Measurements from ENCODE around the gene LIPC. TPM values are rescaled to one million over a fixed set of nuclear protein-coding genes. Genes with fewer than 3 reads are reported as not detected.

The LIPC gene
- total RNA-seq, 1 donor from 2014 or later = under 0.01 TPM

DNA sequence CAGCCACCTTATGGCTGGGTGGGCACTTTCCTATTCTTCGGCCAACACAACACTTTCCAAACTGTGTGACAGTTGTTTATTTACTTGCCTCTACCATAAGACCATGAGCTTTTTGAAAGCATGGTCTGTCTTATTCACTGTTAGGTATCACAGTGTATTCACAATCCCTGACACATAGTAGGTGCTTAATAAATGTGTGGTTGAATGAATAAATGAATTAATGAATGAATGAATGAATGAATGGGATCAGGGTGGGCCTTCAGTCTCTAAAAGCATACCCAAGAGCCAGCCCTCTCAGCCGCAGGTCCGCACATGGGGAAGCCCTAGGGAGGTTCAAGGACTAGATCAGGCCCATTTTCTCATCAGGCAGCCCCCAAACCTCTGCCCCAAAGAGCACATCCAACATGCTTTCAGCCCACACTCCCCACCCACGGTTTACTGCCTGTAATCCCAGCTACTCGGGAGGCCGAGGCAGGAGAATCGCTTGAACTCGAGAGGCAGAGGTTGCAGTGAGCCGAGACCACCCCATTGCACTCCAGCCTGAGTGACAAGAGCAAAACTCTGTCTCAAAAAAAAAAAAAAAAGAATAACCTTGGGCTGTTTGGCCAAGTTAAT lies 95.9 kb downstream of the LIPC start:
- no peak overlapping the region for H3K27ac ChIP-seq (ENCODE audit: low read depth, low read length)
- no peaks in the 10 kb centered on the region for H3K27me3 ChIP-seq (ENCODE audit: control insufficient read depth in 3 of 3, insufficient read depth in 3 of 3, low read length in 3 of 3)
- no peaks in the 10 kb centered on the region for H3K9me3 ChIP-seq (ENCODE audit: control insufficient read depth in 3 of 3, low read length in 3 of 3)
- H3K36me3 ChIP-seq (ENCODE audit: control insufficient read depth in 3 of 3, insufficient read depth in 3 of 3, low read length in 3 of 3) = no peaks in the 10 kb centered on the region
- no peak overlapping the region for H3K9ac ChIP-seq (ENCODE audit: low read depth in 1 of 3, low read length in 3 of 3)
- H3K4me1 ChIP-seq (ENCODE audit: control insufficient read depth in 3 of 3, insufficient read depth in 3 of 3, low read length in 3 of 3) = peaks cover 17 to 27% (median 21%) of the 10 kb centered on the region in 3 donors
- no peak overlapping the region for H3K4me3 ChIP-seq (ENCODE audit: low read length in 3 of 3)

DNA sequence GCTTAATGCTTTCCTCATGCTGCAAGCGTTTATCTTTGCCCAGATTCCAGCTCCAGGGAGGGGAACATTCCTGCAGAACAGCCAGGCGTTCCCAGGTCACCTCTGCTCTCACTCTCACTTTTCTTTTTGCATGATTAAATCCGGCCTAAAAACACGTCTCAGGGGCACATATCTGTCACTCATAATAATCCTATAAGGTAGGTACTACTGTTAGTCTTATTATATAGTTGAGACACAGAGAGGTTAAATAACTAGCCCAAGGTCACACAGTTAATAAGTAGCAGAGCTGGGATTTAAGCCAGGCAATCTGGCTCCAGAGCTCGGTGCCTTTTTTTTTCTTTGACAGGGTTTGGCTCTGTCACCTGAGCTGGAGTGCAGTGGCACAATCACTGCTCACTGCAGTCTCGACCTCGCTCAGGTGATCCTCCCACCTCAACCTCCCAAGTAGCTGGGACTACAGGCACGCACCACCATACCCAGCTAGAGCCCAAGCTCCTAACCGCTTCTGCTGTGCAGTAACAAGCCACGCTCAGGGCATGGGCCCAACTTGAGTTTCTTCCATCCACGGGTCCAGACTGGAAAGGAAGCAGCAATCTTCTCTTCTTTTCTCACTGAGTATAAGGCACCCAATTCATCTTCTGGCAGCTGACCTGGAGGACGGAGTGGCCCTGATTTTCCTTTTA lies 96.5 kb downstream of the LIPC start:
- H3K9me3 ChIP-seq (ENCODE audit: control insufficient read depth in 3 of 3, low read length in 3 of 3) = no peaks in the 10 kb centered on the region
- H3K27me3 ChIP-seq (ENCODE audit: control insufficient read depth in 3 of 3, insufficient read depth in 3 of 3, low read length in 3 of 3) = no peaks in the 10 kb centered on the region
- no peak overlapping the region for H3K27ac ChIP-seq (ENCODE audit: low read depth, low read length)
- H3K4me1 ChIP-seq (ENCODE audit: control insufficient read depth in 3 of 3, insufficient read depth in 3 of 3, low read length in 3 of 3) = peaks cover 11 to 20% (median 14%) of the 10 kb centered on the region in 3 donors
- H3K36me3 ChIP-seq (ENCODE audit: control insufficient read depth in 3 of 3, insufficient read depth in 3 of 3, low read length in 3 of 3) = no peaks in the 10 kb centered on the region
- H3K4me3 ChIP-seq (ENCODE audit: low read length in 3 of 3) = no peak overlapping the region
- H3K9ac ChIP-seq (ENCODE audit: low read depth in 1 of 3, low read length in 3 of 3) = no peak overlapping the region

DNA sequence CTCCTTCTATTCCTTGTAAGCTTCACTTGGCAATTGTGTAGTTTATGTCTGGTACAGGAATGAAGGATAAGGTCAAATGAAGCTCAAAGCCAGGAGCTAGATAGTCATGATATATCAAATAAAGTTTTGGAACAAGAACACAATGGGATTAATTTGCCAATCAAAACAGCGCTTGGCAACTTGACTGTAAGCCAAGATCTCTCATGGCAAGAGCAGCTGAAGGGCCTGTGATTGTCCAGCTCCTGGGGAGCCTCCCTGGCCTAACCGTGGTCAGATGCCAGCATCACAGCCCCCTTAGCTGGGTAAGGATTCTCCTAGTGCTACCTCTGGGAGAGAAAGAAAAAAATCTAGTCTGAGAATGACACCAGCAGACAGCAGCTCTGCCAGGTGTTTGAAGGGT lies 97.2 kb downstream of the LIPC start:
- Histone ChIP-seq H3K9me3 (ENCODE audit: control insufficient read depth in 3 of 3, low read length in 3 of 3) (no peaks in the 10 kb centered on the region), H3K27me3 (ENCODE audit: control insufficient read depth in 3 of 3, insufficient read depth in 3 of 3, low read length in 3 of 3) (no peaks in the 10 kb centered on the region), H3K27ac (ENCODE audit: low read depth, low read length) (no peak overlapping the region), H3K9ac (ENCODE audit: low read depth in 1 of 3, low read length in 3 of 3) (no peak overlapping the region), H3K36me3 (ENCODE audit: control insufficient read depth in 3 of 3, insufficient read depth in 3 of 3, low read length in 3 of 3) (no peaks in the 10 kb centered on the region), H3K4me1 (ENCODE audit: control insufficient read depth in 3 of 3, insufficient read depth in 3 of 3, low read length in 3 of 3) (peaks cover 9 to 17% (median 13%) of the 10 kb centered on the region in 3 donors), H3K4me3 (ENCODE audit: low read length in 3 of 3) (no peak overlapping the region)

DNA sequence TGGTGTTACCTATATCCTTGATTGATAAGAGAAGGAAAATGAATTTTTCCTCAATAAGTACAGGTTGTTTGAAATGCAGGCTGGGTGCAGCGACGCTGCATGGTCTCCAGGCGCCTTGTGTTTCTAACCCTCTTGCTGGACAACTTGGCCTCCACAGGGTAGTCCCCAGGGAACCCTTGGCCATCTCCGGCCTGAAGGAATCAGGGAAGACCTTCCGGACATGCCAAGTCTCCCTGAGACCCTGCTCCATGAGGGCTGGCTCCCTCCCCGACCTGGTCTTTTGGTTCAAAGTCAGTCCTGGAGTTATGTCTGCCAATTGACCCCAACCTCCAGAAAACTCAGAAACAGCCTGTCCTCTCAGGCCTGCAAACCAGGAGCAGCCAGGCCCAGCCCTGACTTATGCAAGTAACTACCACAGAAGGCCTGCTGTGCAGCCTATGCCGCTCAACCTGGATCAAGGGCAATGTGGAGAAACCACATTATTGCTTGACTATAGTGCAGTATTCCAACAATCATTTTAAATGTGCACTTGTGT lies 98.3 kb downstream of the LIPC start:
- Histone ChIP-seq H3K36me3 (ENCODE audit: control insufficient read depth in 3 of 3, insufficient read depth in 3 of 3, low read length in 3 of 3) (no peaks in the 10 kb centered on the region), H3K4me3 (ENCODE audit: low read length in 3 of 3) (no peak overlapping the region), H3K27ac (ENCODE audit: low read depth, low read length) (no peak overlapping the region), H3K4me1 (ENCODE audit: control insufficient read depth in 3 of 3, insufficient read depth in 3 of 3, low read length in 3 of 3) (peaks cover 9 to 13% (median 13%) of the 10 kb centered on the region in 3 donors), H3K9ac (ENCODE audit: low read depth in 1 of 3, low read length in 3 of 3) (no peak overlapping the region), H3K27me3 (ENCODE audit: control insufficient read depth in 3 of 3, insufficient read depth in 3 of 3, low read length in 3 of 3) (no peaks in the 10 kb centered on the region), H3K9me3 (ENCODE audit: control insufficient read depth in 3 of 3, low read length in 3 of 3) (no peaks in the 10 kb centered on the region)

DNA sequence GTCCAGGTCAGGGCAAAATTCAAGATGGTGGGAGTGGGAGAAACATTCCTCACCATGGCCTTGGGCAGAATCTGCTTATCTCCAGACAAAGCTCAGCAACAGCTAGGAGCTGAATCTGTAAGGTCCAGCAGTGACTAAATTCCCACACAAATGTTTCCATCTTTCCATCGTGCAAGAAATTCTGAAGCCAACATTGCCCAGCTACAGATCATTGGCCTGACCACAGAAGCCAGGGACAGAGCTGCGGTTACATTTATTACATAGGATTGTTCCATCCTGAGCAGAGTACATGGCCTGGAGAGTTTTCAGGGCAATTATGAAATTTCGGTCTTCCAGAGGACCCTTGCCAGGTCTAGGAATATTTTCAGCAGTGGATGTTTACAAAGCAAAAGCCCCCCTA lies 100.3 kb downstream of the LIPC start:
- H3K9me3 ChIP-seq (ENCODE audit: control insufficient read depth in 3 of 3, low read length in 3 of 3) = no peaks in the 10 kb centered on the region
- no peak overlapping the region for H3K4me3 ChIP-seq (ENCODE audit: low read length in 3 of 3)
- H3K9ac ChIP-seq (ENCODE audit: low read depth in 1 of 3, low read length in 3 of 3) = no peak overlapping the region
- H3K27ac ChIP-seq (ENCODE audit: low read depth, low read length) = no peak overlapping the region
- no peaks in the 10 kb centered on the region for H3K36me3 ChIP-seq (ENCODE audit: control insufficient read depth in 3 of 3, insufficient read depth in 3 of 3, low read length in 3 of 3)
- peaks cover 21 to 27% (median 21%) of the 10 kb centered on the region in 3 donors for H3K4me1 ChIP-seq (ENCODE audit: control insufficient read depth in 3 of 3, insufficient read depth in 3 of 3, low read length in 3 of 3)
- H3K27me3 ChIP-seq (ENCODE audit: control insufficient read depth in 3 of 3, insufficient read depth in 3 of 3, low read length in 3 of 3) = no peaks in the 10 kb centered on the region

DNA sequence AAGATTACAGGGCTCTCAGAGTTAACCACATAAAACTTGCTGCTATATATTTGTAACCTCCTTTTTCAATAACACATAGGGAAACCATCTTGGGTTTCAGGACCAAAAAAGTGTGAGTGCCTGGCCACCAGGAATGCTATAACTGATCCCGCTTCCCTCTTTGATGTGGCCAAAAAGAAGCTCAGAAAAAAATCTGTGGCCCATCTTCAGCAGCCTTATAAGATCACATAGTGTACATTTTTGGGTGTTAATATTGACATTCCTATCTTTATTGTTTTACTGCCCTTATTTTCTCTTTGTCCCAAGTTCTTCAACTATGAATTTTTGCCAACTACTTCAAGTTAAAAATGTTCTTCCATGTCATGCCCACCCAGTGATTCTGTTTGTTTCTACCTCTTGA lies 102.8 kb downstream of the LIPC start:
- no peak overlapping the region for H3K9ac ChIP-seq (ENCODE audit: low read depth in 1 of 3, low read length in 3 of 3)
- no peaks in the 10 kb centered on the region for H3K27me3 ChIP-seq (ENCODE audit: control insufficient read depth in 3 of 3, insufficient read depth in 3 of 3, low read length in 3 of 3)
- no peaks in the 10 kb centered on the region for H3K36me3 ChIP-seq (ENCODE audit: control insufficient read depth in 3 of 3, insufficient read depth in 3 of 3, low read length in 3 of 3)
- H3K4me1 ChIP-seq (ENCODE audit: control insufficient read depth in 3 of 3, insufficient read depth in 3 of 3, low read length in 3 of 3) = peaks cover 13 to 16% (median 15%) of the 10 kb centered on the region in 3 donors
- no peak overlapping the region for H3K4me3 ChIP-seq (ENCODE audit: low read length in 3 of 3)
- H3K9me3 ChIP-seq (ENCODE audit: control insufficient read depth in 3 of 3, low read length in 3 of 3) = no peaks in the 10 kb centered on the region
- H3K27ac ChIP-seq (ENCODE audit: low read depth, low read length) = no peak overlapping the region

DNA sequence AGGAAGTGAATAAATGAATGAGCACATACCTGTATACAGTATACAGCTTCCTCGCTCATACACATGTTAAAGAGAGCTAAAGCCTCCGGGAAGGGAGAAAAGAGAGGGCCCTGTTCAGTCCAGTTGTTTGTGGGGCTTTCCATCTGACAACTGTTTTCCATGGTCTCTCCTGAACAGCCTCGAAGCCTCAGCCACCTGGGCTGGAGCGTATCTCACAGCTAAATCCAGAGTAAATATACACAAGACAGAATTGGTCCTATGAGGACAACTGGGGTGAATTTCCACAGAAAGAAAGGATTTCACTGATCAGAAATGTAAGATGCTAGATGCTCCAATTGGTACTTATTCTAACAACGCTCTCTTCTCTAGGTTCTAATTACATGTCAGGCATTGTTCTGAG lies 103.5 kb downstream of the LIPC start:
- Histone ChIP-seq H3K36me3 (ENCODE audit: control insufficient read depth in 3 of 3, insufficient read depth in 3 of 3, low read length in 3 of 3) (no peaks in the 10 kb centered on the region), H3K4me3 (ENCODE audit: low read length in 3 of 3) (no peak overlapping the region), H3K27ac (ENCODE audit: low read depth, low read length) (no peak overlapping the region), H3K4me1 (ENCODE audit: control insufficient read depth in 3 of 3, insufficient read depth in 3 of 3, low read length in 3 of 3) (peaks cover 13 to 16% (median 15%) of the 10 kb centered on the region in 3 donors), H3K27me3 (ENCODE audit: control insufficient read depth in 3 of 3, insufficient read depth in 3 of 3, low read length in 3 of 3) (no peaks in the 10 kb centered on the region), H3K9me3 (ENCODE audit: control insufficient read depth in 3 of 3, low read length in 3 of 3) (no peaks in the 10 kb centered on the region), H3K9ac (ENCODE audit: low read depth in 1 of 3, low read length in 3 of 3) (no peak overlapping the region)

DNA sequence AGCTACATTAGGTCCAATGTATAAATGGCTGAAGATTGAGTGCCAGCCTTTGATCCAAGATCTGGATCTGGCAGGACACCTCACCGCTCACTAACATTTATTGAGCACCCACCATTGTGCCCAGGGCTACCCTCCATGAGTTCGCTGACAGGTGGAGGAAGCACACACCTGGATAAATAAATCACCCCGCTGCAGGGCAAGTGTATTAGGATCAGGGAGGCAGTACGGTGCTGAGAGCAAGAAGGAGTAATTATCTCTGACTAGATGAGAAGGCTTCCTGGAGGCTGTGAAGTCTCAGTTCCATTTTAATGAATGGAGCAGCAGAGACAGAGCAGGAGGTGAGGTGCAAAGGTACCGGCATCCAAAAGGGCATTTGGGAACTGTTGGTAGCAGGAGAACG lies 104.1 kb downstream of the LIPC start:
- Histone ChIP-seq H3K9me3 (ENCODE audit: control insufficient read depth in 3 of 3, low read length in 3 of 3) (no peaks in the 10 kb centered on the region), H3K27ac (ENCODE audit: low read depth, low read length) (no peak overlapping the region), H3K9ac (ENCODE audit: low read depth in 1 of 3, low read length in 3 of 3) (peak overlapping the region in 1 of 3 donors; percentile 10), H3K4me1 (ENCODE audit: control insufficient read depth in 3 of 3, insufficient read depth in 3 of 3, low read length in 3 of 3) (peaks cover 13 to 16% (median 15%) of the 10 kb centered on the region in 3 donors), H3K4me3 (ENCODE audit: low read length in 3 of 3) (no peak overlapping the region), H3K36me3 (ENCODE audit: control insufficient read depth in 3 of 3, insufficient read depth in 3 of 3, low read length in 3 of 3) (no peaks in the 10 kb centered on the region), H3K27me3 (ENCODE audit: control insufficient read depth in 3 of 3, insufficient read depth in 3 of 3, low read length in 3 of 3) (no peaks in the 10 kb centered on the region)

DNA sequence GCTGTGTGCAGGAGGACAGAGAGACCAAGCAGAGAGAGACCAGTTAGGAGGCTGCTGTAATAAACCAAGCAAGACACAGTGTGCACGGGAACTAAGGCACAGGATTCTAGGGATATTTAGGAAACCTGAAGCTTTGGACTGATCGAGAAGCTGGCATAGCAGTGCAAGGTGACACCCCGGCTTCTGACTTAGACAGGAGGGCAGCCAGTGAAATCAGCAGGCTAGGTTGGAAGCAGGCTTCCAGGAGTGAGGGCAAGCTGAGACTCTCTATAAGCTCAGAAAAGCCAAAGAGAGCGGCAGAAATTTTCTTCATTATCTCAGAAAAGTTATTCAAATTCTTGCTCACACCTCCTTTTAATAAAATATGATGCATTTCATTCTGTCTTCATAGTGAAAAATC lies 104.6 kb downstream of the LIPC start:
- Histone ChIP-seq H3K9ac (ENCODE audit: low read depth in 1 of 3, low read length in 3 of 3) (peak overlapping the region in 2 of 3 donors; percentile 10 to 38), H3K4me1 (ENCODE audit: control insufficient read depth in 3 of 3, insufficient read depth in 3 of 3, low read length in 3 of 3) (peaks cover 13 to 16% (median 15%) of the 10 kb centered on the region in 3 donors), H3K27ac (ENCODE audit: low read depth, low read length) (no peak overlapping the region), H3K27me3 (ENCODE audit: control insufficient read depth in 3 of 3, insufficient read depth in 3 of 3, low read length in 3 of 3) (no peaks in the 10 kb centered on the region), H3K36me3 (ENCODE audit: control insufficient read depth in 3 of 3, insufficient read depth in 3 of 3, low read length in 3 of 3) (no peaks in the 10 kb centered on the region), H3K9me3 (ENCODE audit: control insufficient read depth in 3 of 3, low read length in 3 of 3) (no peaks in the 10 kb centered on the region), H3K4me3 (ENCODE audit: low read length in 3 of 3) (no peak overlapping the region)

- Histone ChIP-seq H3K9ac (ENCODE audit: low read depth in 1 of 3, low read length in 3 of 3) (no peak overlapping the region), H3K27ac (ENCODE audit: low read depth, low read length) (no peak overlapping the region), H3K27me3 (ENCODE audit: control insufficient read depth in 3 of 3, insufficient read depth in 3 of 3, low read length in 3 of 3) (no peaks in the 10 kb centered on the region)
Measured at GRCh38 chr15:58537033-58537432, 105.2 kb downstream of the LIPC start.

More at GRCh38 chr15:58537033-58537432, 105.2 kb downstream of the LIPC start:
- Histone ChIP-seq H3K9me3 (ENCODE audit: control insufficient read depth in 3 of 3, low read length in 3 of 3) (no peaks in the 10 kb centered on the region), H3K4me3 (ENCODE audit: low read length in 3 of 3) (no peak overlapping the region), H3K36me3 (ENCODE audit: control insufficient read depth in 3 of 3, insufficient read depth in 3 of 3, low read length in 3 of 3) (no peaks in the 10 kb centered on the region), H3K4me1 (ENCODE audit: control insufficient read depth in 3 of 3, insufficient read depth in 3 of 3, low read length in 3 of 3) (peaks cover 13 to 16% (median 15%) of the 10 kb centered on the region in 3 donors)

All from skeletal muscle tissue (tissue), 4 donors.